ENCODE data around the gene AP4B1.
A peak's percentile ranks its signal among the peaks of the same experiment; 100 is the strongest.

Gene AP4B1

DNA sequence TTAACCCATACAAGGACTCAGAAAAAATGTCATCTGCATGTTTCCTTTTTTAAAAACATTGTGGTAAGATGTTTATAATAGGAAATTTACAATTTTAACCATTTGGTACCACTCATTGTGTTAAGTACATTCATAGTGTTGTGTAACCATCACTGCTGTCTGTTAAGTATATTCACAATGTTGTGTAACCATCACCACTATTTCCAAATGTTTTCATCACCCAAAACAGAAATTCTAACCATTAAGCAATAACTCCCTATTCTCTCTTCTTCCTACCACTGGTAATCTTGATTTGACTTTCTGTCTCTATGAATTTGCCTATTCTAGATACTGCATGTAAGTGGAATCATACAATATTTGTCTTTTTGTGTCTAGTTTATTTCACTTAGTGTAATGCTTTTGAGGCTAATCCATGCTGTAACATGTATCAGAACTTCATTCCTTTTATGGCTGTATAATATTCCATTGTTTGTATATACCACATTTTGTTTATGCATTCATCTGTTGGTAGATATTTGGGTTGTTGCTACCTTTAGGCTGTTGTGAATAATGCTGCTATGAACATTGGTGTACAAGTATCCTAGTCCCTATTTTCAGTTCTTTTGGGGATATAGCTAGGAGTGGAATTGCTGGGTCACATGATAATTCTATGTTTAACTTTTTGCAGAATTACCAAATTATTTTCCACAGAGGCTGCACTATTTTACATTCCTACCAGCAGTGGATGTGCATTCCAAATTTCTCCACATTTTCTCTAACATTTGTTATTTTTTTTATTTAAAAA lies 38.6 kb upstream of the AP4B1 start:
- TF ChIP-seq, protein P1, sequence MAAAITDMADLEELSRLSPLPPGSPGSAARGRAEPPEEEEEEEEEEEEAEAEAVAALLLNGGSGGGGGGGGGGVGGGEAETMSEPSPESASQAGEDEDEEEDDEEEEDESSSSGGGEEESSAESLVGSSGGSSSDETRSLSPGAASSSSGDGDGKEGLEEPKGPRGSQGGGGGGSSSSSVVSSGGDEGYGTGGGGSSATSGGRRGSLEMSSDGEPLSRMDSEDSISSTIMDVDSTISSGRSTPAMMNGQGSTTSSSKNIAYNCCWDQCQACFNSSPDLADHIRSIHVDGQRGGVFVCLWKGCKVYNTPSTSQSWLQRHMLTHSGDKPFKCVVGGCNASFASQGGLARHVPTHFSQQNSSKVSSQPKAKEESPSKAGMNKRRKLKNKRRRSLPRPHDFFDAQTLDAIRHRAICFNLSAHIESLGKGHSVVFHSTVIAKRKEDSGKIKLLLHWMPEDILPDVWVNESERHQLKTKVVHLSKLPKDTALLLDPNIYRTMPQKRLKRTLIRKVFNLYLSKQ (tag by site-specific recombination; IDR thresholded peaks at IDR 0.05; ENCODE audit: borderline replicate concordance), result no peak
- TF ChIP-seq, protein P2, sequence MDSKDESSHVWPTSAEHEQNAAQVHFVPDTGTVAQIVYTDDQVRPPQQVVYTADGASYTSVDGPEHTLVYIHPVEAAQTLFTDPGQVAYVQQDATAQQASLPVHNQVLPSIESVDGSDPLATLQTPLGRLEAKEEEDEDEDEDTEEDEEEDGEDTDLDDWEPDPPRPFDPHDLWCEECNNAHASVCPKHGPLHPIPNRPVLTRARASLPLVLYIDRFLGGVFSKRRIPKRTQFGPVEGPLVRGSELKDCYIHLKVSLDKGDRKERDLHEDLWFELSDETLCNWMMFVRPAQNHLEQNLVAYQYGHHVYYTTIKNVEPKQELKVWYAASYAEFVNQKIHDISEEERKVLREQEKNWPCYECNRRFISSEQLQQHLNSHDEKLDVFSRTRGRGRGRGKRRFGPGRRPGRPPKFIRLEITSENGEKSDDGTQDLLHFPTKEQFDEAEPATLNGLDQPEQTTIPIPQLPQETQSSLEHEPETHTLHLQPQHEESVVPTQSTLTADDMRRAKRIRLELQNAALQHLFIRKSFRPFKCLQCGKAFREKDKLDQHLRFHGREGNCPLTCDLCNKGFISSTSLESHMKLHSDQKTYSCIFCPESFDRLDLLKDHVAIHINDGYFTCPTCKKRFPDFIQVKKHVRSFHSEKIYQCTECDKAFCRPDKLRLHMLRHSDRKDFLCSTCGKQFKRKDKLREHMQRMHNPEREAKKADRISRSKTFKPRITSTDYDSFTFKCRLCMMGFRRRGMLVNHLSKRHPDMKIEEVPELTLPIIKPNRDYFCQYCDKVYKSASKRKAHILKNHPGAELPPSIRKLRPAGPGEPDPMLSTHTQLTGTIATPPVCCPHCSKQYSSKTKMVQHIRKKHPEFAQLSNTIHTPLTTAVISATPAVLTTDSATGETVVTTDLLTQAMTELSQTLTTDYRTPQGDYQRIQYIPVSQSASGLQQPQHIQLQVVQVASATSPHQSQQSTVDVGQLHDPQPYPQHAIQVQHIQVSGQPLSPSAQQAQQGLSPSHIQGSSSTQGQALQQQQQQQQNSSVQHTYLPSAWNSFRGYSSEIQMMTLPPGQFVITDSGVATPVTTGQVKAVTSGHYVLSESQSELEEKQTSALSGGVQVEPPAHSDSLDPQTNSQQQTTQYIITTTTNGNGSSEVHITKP (tag by site-specific recombination; IDR thresholded peaks at IDR 0.05), result no peak
- TF ChIP-seq ZFP41 (tag by site-specific recombination; IDR thresholded peaks at IDR 0.05; ENCODE audit: borderline replicate concordance) (no peak), ZNF398 (tag by site-specific recombination; IDR thresholded peaks at IDR 0.05) (no peak), ZNF174 (tag by site-specific recombination; IDR thresholded peaks at IDR 0.05) (no peak), IKZF3 (tag by site-specific recombination; IDR thresholded peaks at IDR 0.05) (no peak), ZNF670 (tag by site-specific recombination; IDR thresholded peaks at IDR 0.05; ENCODE audit: low read depth) (no peak), ZNF140 (tag by site-specific recombination; IDR thresholded peaks at IDR 0.05) (peak; percentile 95), ZNF354C (tag by site-specific recombination; IDR thresholded peaks at IDR 0.05; ENCODE audit: borderline replicate concordance, low read depth) (no peak), ZNF146 (tag by site-specific recombination; IDR thresholded peaks at IDR 0.05) (peak; percentile 91)
- TF ChIP-seq, protein P3, sequence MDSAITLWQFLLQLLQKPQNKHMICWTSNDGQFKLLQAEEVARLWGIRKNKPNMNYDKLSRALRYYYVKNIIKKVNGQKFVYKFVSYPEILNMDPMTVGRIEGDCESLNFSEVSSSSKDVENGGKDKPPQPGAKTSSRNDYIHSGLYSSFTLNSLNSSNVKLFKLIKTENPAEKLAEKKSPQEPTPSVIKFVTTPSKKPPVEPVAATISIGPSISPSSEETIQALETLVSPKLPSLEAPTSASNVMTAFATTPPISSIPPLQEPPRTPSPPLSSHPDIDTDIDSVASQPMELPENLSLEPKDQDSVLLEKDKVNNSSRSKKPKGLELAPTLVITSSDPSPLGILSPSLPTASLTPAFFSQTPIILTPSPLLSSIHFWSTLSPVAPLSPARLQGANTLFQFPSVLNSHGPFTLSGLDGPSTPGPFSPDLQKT (IDR thresholded peaks at IDR 0.05; ENCODE audit: borderline replicate concordance, low read depth, low read length), result no peak
- TF ChIP-seq, protein P4, sequence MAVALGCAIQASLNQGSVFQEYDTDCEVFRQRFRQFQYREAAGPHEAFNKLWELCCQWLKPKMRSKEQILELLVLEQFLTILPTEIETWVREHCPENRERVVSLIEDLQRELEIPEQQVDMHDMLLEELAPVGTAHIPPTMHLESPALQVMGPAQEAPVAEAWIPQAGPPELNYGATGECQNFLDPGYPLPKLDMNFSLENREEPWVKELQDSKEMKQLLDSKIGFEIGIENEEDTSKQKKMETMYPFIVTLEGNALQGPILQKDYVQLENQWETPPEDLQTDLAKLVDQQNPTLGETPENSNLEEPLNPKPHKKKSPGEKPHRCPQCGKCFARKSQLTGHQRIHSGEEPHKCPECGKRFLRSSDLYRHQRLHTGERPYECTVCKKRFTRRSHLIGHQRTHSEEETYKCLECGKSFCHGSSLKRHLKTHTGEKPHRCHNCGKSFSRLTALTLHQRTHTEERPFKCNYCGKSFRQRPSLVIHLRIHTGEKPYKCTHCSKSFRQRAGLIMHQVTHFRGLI (tag by site-specific recombination; IDR thresholded peaks at IDR 0.05), result no peak
- TF ChIP-seq, protein P5, sequence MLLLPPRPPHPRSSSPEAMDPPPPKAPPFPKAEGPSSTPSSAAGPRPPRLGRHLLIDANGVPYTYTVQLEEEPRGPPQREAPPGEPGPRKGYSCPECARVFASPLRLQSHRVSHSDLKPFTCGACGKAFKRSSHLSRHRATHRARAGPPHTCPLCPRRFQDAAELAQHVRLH (tag by site-specific recombination; IDR thresholded peaks at IDR 0.05), result peak; percentile 37; the same call in 1 of the 2 replicates
- Histone ChIP-seq H3K36me3 (ENCODE audit: control insufficient read depth in 2 of 2, insufficient read depth in 1 of 2, low read length in 2 of 2) (peaks cover 18 to 33% of the 10 kb centered on the region in 2 experiments), H3K4me1 (ENCODE audit: control insufficient read depth, insufficient read depth, low read length) (peaks cover 17% of the 10 kb centered on the region; the same call in 1 of the 2 replicates), H3K9me3 (ENCODE audit: control insufficient read depth, insufficient read depth, low read depth, low read length) (no peaks in the 10 kb centered on the region), H3K4me3 (ENCODE audit: low read depth, low read length) (no peak overlapping the region), H3K27ac (ENCODE audit: extremely low read depth, low read depth, low read length) (no peak overlapping the region)
- ChIA-PET POLR2A (interaction anchor here (0.7 kb wide), 1 partner anchor 11 kb away, joined by 4 read pairs; no protein-coding TSS in a partner anchor), CTCF (interaction anchor here (0.6 kb wide), 1 partner anchor 34 kb away, joined by 4 read pairs; no protein-coding TSS in a partner anchor)
